HG02642 (cell line): ENCODE results near the gene BCL2L12.
"Not testable (repeated sequence)": the region's sequence is repeated elsewhere in the genome, so short reads cannot be mapped to it uniquely, and the experiment has no call there.

Experiments
- ATAC-seq: cut with Tn5 transposase; IDR thresholded peaks from one replicate; pipeline ENCODE4 v1.9.1; 2021; ENCODE audit warnings: mild to moderate bottlenecking; ENCODE audit not compliant: unreplicated experiment, poor library complexity

Gene BCL2L12

GRCh38 chr19:49665351-49666119 lies at the start of gene BCL2L12, which contains the start of gene IRF3:
TSS of gene BCL2L12 (plus strand) at chr19:49665933. CDS start at chr19:49666693, 760 bp downstream.
TSS of gene IRF3 (minus strand) at chr19:49665857. CDS start at chr19:49664838, 1,019 bp downstream.
- ATAC-seq: peak; percentile 81

- no peak for ATAC-seq
Measured at GRCh38 chr19:49616532-49616931, 49.2 kb upstream of the BCL2L12 start.

- ATAC-seq: no peak
Measured at GRCh38 chr19:49616945-49617344, 48.8 kb upstream of the BCL2L12 start.

- ATAC-seq: not testable (repeated sequence)
Measured at GRCh38 chr19:49617860-49618259, 47.9 kb upstream of the BCL2L12 start.

GRCh38 chr19:49624967-49625910 lies 40.5 kb upstream of the BCL2L12 start:
- no peak for ATAC-seq

GRCh38 chr19:49626226-49626625 lies 39.5 kb upstream of the BCL2L12 start:
- no peak for ATAC-seq

GRCh38 chr19:49629659-49630058 lies 36.1 kb upstream of the BCL2L12 start:
- no peak for ATAC-seq

- ATAC-seq: no peak
Measured at GRCh38 chr19:49631014-49631588, 34.6 kb upstream of the BCL2L12 start.

GRCh38 chr19:49631610-49632192 lies 34.0 kb upstream of the BCL2L12 start:
- no peak for ATAC-seq

- ATAC-seq: no peak
Measured at GRCh38 chr19:49632576-49632975, 33.2 kb upstream of the BCL2L12 start.

- ATAC-seq: not testable (repeated sequence)
Measured at GRCh38 chr19:49633273-49633672, 32.5 kb upstream of the BCL2L12 start.

GRCh38 chr19:49635530-49636232 lies 30.1 kb upstream of the BCL2L12 start:
- no peak for ATAC-seq

GRCh38 chr19:49636233-49636932 lies 29.4 kb upstream of the BCL2L12 start:
- no peak for ATAC-seq

- ATAC-seq: no peak
Measured at GRCh38 chr19:49637821-49638738, 27.7 kb upstream of the BCL2L12 start.

- no peak for ATAC-seq
Measured at GRCh38 chr19:49639401-49640112, 26.2 kb upstream of the BCL2L12 start.

GRCh38 chr19:49640113-49640898 lies 25.4 kb upstream of the BCL2L12 start, which contains the start of gene RRAS:
TSS of gene RRAS (minus strand) at chr19:49640143. CDS start at chr19:49640098, 45 bp downstream.
- ATAC-seq: peak; percentile 67
